Measurements from ENCODE around the gene CDKN2AIPNL. TPM values are rescaled to one million over a fixed set of nuclear protein-coding genes. Genes with fewer than 3 reads are reported as not detected.
A peak's percentile ranks its signal among the peaks of the same experiment; 100 is the strongest.

CDKN2AIPNL gene
- total and polyA plus RNA-seq, 2 of the 13 experiments (the other 11 are each of a cell fraction or from before 2014, with no cell fraction given) = 17.4 to 46.5 TPM

- 0 out of 2 replicates have a peak, but pooled peaks have one; percentile 37 for TF ChIP-seq BCL3 (CRISPR knock-in tag; IDR thresholded peaks at IDR 0.05)
- TF ChIP-seq TAF15 (IDR thresholded peaks at IDR 0.05; ENCODE audit: low read depth, low read length, poor library complexity, severe bottlenecking) = no peak
- peak; percentile 69; the same call in 1 of the 2 replicates for TF ChIP-seq E2F1 (CRISPR knock-in tag; IDR thresholded peaks at IDR 0.05)
- TF ChIP-seq RXRB (CRISPR knock-in tag; IDR thresholded peaks at IDR 0.05; ENCODE audit: borderline replicate concordance) = peak; percentile 27
- TF ChIP-seq KAT7 (CRISPR knock-in tag; IDR thresholded peaks at IDR 0.05; ENCODE audit: borderline replicate concordance) = peak; percentile 96
- no peak for TF ChIP-seq ZNF552 (CRISPR knock-in tag; IDR thresholded peaks at IDR 0.05; ENCODE audit: borderline replicate concordance)
- TF ChIP-seq ZNF354B (CRISPR knock-in tag; IDR thresholded peaks at IDR 0.05) = no peak
- TF ChIP-seq ZNF776 (CRISPR knock-in tag; IDR thresholded peaks at IDR 0.05) = no peak; the same call in 1 of the 2 replicates
- TF ChIP-seq ISX (CRISPR knock-in tag; conservative IDR thresholded peaks at IDR 0.05) = no peak; the same call in 1 of the 2 replicates
- TF ChIP-seq ZNF740 (CRISPR knock-in tag; IDR thresholded peaks at IDR 0.05) = peak; percentile 88
- TF ChIP-seq ZNF264 (CRISPR knock-in tag; IDR thresholded peaks at IDR 0.05) = peak; percentile 22; the same call in 1 of the 2 replicates
- peak; percentile 75; the same call in 1 of the 2 replicates for TF ChIP-seq SMAD3 (CRISPR knock-in tag; IDR thresholded peaks at IDR 0.05)
- TF ChIP-seq ZNF276 (CRISPR knock-in tag; IDR thresholded peaks at IDR 0.05; ENCODE audit: low read depth) = no peak
- no peak for TF ChIP-seq ATM (IDR thresholded peaks at IDR 0.05; ENCODE audit: borderline replicate concordance)
- TF ChIP-seq TEF (CRISPR knock-in tag; IDR thresholded peaks at IDR 0.05) = peak; percentile 63; the same call in 1 of the 2 replicates
- peak; percentile 91 for TF ChIP-seq MLX (CRISPR knock-in tag; IDR thresholded peaks at IDR 0.05)
- TF ChIP-seq SP140L (CRISPR knock-in tag; IDR thresholded peaks at IDR 0.05; ENCODE audit: borderline replicate concordance) = peak; percentile 48; the same call in 1 of the 2 replicates
- no peak for TF ChIP-seq HES4 (CRISPR knock-in tag; IDR thresholded peaks at IDR 0.05; ENCODE audit: borderline replicate concordance)
- TF ChIP-seq JARID2 (CRISPR knock-in tag; IDR thresholded peaks at IDR 0.05; ENCODE audit: insufficient replicate concordance) = peak; percentile 36
- peak; percentile 93 for TF ChIP-seq TFDP1 (CRISPR knock-in tag; IDR thresholded peaks at IDR 0.05; ENCODE audit: borderline replicate concordance)
These were observed 40.5 kb downstream of the CDKN2AIPNL start, which contains the start of gene UBE2B (continued) for GRCh38 chr5:134370871-134371833.

Measured in HepG2 (cell line).